ENCODE data around the gene CPVL. TPM values are rescaled to one million over a fixed set of nuclear protein-coding genes. Genes with fewer than 3 reads are reported as not detected.

Gene CPVL
- total RNA-seq, 1 experiment from 2014 or later = not detected

- in situ Hi-C loops (cut with HindIII; ENCODE audit: low sequenced_read_pairs) = no loop called here
- DNase-seq (ENCODE audit: low spot score) = no peak
Observed at GRCh38 chr7:29066641-29067040, 79.7 kb downstream of the CPVL start.

GRCh38 chr7:29065181-29065857 is 81.0 kb downstream of the CPVL start:
- in situ Hi-C loops (cut with HindIII; ENCODE audit: low sequenced_read_pairs) = no loop called here
- no peak for DNase-seq (ENCODE audit: low spot score)

- in situ Hi-C loops (cut with HindIII; ENCODE audit: low sequenced_read_pairs) = no loop called here
- no peak for DNase-seq (ENCODE audit: low spot score)
Observed at GRCh38 chr7:29063872-29064271, 82.5 kb downstream of the CPVL start.

- DNase-seq (ENCODE audit: low spot score) = no peak
- in situ Hi-C loops (cut with HindIII; ENCODE audit: low sequenced_read_pairs) = no loop called here
Observed at GRCh38 chr7:29063236-29063635, 83.1 kb downstream of the CPVL start.

- DNase-seq (ENCODE audit: low spot score) = no peak
- in situ Hi-C loops (cut with HindIII; ENCODE audit: low sequenced_read_pairs) = no loop called here
Observed at GRCh38 chr7:29053105-29053872, 93.0 kb downstream of the CPVL start.

GRCh38 chr7:29046978-29047377 is 99.4 kb downstream of the CPVL start:
- no peak for DNase-seq (ENCODE audit: low spot score)
- in situ Hi-C loops (cut with HindIII; ENCODE audit: low sequenced_read_pairs) = no loop called here

- in situ Hi-C loops (cut with HindIII; ENCODE audit: low sequenced_read_pairs) = no loop called here
- no peak for DNase-seq (ENCODE audit: low spot score)
Observed at GRCh38 chr7:29045258-29046086, 100.9 kb downstream of the CPVL start.

GRCh38 chr7:29044554-29044953 is 101.8 kb downstream of the CPVL start:
- in situ Hi-C loops (cut with HindIII; ENCODE audit: low sequenced_read_pairs) = no loop called here
- no peak for DNase-seq (ENCODE audit: low spot score)

- no peak for DNase-seq (ENCODE audit: low spot score)
- in situ Hi-C loops (cut with HindIII; ENCODE audit: low sequenced_read_pairs) = no loop called here
Observed at GRCh38 chr7:29043576-29043975, 102.8 kb downstream of the CPVL start.

GRCh38 chr7:29042824-29043231 is 103.5 kb downstream of the CPVL start:
- no peak for DNase-seq (ENCODE audit: low spot score)
- in situ Hi-C loops (cut with HindIII; ENCODE audit: low sequenced_read_pairs) = no loop called here

GRCh38 chr7:29041991-29042390 is 104.3 kb downstream of the CPVL start:
- in situ Hi-C loops (cut with HindIII; ENCODE audit: low sequenced_read_pairs) = no loop called here

GRCh38 chr7:29040579-29040925 is 105.8 kb downstream of the CPVL start:
- in situ Hi-C loops (cut with HindIII; ENCODE audit: low sequenced_read_pairs) = no loop called here
- no peak for DNase-seq (ENCODE audit: low spot score)

More at GRCh38 chr7:29041991-29042390, 104.3 kb downstream of the CPVL start:
- no peak for DNase-seq (ENCODE audit: low spot score)

- in situ Hi-C loops (cut with HindIII; ENCODE audit: low sequenced_read_pairs) = no loop called here
- DNase-seq (ENCODE audit: low spot score) = no peak
Observed at GRCh38 chr7:29039821-29040578, 106.3 kb downstream of the CPVL start.

GRCh38 chr7:29038463-29038862 is 107.9 kb downstream of the CPVL start:
- in situ Hi-C loops (cut with HindIII; ENCODE audit: low sequenced_read_pairs) = no loop called here
- no peak for DNase-seq (ENCODE audit: low spot score)

- no peak for DNase-seq (ENCODE audit: low spot score)
- in situ Hi-C loops (cut with HindIII; ENCODE audit: low sequenced_read_pairs) = no loop called here
Observed at GRCh38 chr7:29035044-29035740, 111.1 kb downstream of the CPVL start.

- no peak for DNase-seq (ENCODE audit: low spot score)
- in situ Hi-C loops (cut with HindIII; ENCODE audit: low sequenced_read_pairs) = no loop called here
Observed at GRCh38 chr7:29033584-29033983, 112.8 kb downstream of the CPVL start.

GRCh38 chr7:29032146-29032545 is 114.2 kb downstream of the CPVL start:
- in situ Hi-C loops (cut with HindIII; ENCODE audit: low sequenced_read_pairs) = no loop called here
- DNase-seq (ENCODE audit: low spot score) = no peak

GRCh38 chr7:29030781-29031275 is 115.5 kb downstream of the CPVL start:
- no peak for DNase-seq (ENCODE audit: low spot score)

More at GRCh38 chr7:29030781-29031275, 115.5 kb downstream of the CPVL start:
- in situ Hi-C loops (cut with HindIII; ENCODE audit: low sequenced_read_pairs) = no loop called here
